ENCODE measurements around the gene RLBP1. TPM values are rescaled to one million over a fixed set of nuclear protein-coding genes. Genes with fewer than 3 reads are reported as not detected.
A peak's percentile ranks its signal among the peaks of the same experiment; 100 is the strongest.

Gene RLBP1
- total and polyA plus RNA-seq, 9 of the 15 experiments (the other 6 are each of a cell fraction or from before 2014, with no cell fraction given), result 0.05 TPM; not detected in 8

- in situ Hi-C loops (cut with MboI), result no loop called here
- ChIA-PET CTCF (ENCODE audit: low intra/inter-chr PET ratio) (no interaction called here), POLR2A (interaction anchor here (0.7 kb wide), 2 partner anchors 168 to 1592 kb away, joined by 3 read pairs; no protein-coding TSS in a partner anchor)
- peak overlapping the region in 1 of 2 experiments; percentile 39; a peak in 1 of 4 replicates for H3K9ac ChIP-seq (ENCODE audit: insufficient read depth in 1 of 2, low read depth in 2 of 2, low read length in 2 of 2)
- H3K9me3 ChIP-seq (replicated peaks; ENCODE audit: control insufficient read depth, insufficient read depth, low read depth, low read length), result no peaks in the 10 kb centered on the region
- H3K4me3 ChIP-seq, result no peak overlapping the region
- no TSS peak for BruUV-seq (replicated peaks)
- no peaks in the 10 kb centered on the region for H4K20me1 ChIP-seq (replicated peaks; ENCODE audit: control insufficient read depth, insufficient read depth, low read length)
- H3K36me3 ChIP-seq (ENCODE audit: control insufficient read depth, insufficient read depth, low read length), result no peaks in the 10 kb centered on the region
- H3K79me2 ChIP-seq (ENCODE audit: control insufficient read depth, insufficient read depth, low read length), result no peaks in the 10 kb centered on the region
- ATAC-seq (no peak), DNase-seq (ENCODE audit: extremely low read depth in 1 of 4, low spot score in 3 of 4) (no peak), FAIRE-seq (no peak)
- no peaks in the 10 kb centered on the region for H3K9me1 ChIP-seq (ENCODE audit: control insufficient read depth, insufficient read depth, low read length)
- 73% methylated on average over 5 of the region's 5 CpGs for WGBS (ENCODE audit: insufficient coverage, low coverage, missing lambda C conversion rate)
- peak overlapping the region; percentile 55; the same call in 1 of the 2 replicates for H3K4me2 ChIP-seq (ENCODE audit: insufficient read depth, low read length)
- intact Hi-C loops (cut with micrococcal nuclease), result no loop called here
- no peak overlapping the region; the same call in 1 of the 2 replicates for H2AFZ ChIP-seq (ENCODE audit: low read depth, low read length)
- H3K4me1 ChIP-seq (replicated peaks in 1 of 2; ENCODE audit: control insufficient read depth in 2 of 2, insufficient read depth in 2 of 2, low read length in 2 of 2), result peaks cover 16 to 18% of the 10 kb centered on the region in 2 experiments; a peak in 4 of 5 replicates
- no peaks in the 10 kb centered on the region for H3K27me3 ChIP-seq (ENCODE audit: control insufficient read depth in 2 of 2, insufficient read depth in 2 of 2, low read length in 2 of 2)
- no peak overlapping the region for H3K27ac ChIP-seq (ENCODE audit: extremely low read depth, low read depth, low read length)
- TF ChIP-seq UBTF (IDR thresholded peaks at IDR 0.05; ENCODE audit: borderline replicate concordance in 1 of 2, low read depth in 2 of 2, low read length in 2 of 2) (no peak), MEF2D (tag; conservative IDR thresholded peaks at IDR 0.05; ENCODE audit: low read depth) (no peak), MGA (IDR thresholded peaks at IDR 0.05) (no peak), ATF4 (CRISPR knock-in tag; IDR thresholded peaks at IDR 0.05) (no peak), ZNF408 (CRISPR knock-in tag; IDR thresholded peaks at IDR 0.05; ENCODE audit: low read depth) (no peak)
Observed at GRCh38 chr15:89225588-89225987, 4.2 kb upstream of the RLBP1 start.

Data from K562 (cell line).